ENCODE measurements around the gene GFY.

DNA sequence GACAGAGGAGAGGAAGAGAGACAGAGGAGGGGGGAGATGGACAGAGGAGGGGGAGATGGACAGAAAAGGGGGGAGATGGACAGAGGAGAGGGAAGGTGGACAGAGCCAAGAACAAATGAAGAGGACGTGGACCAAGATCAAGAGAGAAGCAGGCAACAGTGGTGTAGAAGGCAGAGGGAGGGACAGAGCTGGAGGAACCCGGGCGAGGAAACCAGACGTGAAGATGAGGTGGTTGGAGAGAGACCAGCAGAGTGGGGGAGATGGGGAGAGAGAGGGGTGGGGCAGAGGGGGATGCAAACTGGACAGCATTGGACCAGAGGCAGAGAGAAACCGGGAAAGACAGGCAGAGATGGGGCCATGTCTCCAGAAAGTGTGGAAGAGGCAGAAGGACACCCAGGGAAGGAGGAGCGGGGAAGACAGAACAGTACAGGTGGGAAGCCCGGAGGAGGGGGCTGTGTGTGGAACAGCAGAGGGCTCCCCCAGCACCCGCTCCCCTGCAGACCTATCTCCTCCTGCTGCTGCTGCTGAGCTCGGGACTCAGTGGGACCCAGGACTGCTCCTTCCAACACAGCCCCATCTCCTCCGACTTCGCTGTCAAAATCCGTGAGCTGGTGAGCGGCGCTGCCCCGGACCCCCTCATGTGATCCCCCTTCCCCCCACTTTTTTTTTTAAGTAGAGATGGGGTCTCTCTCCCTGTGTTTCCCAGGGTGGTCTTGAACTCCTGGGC is 50.2 kb downstream of the GFY start:
- TF ChIP-seq CTCF (IDR thresholded peaks at IDR 0.05; ENCODE audit: extremely low read depth in 1 of 2, insufficient read depth in 1 of 2, low read depth in 1 of 2, low read length in 2 of 2) = no peak
- no peak for TF ChIP-seq POLR2A (IDR thresholded peaks at IDR 0.05; ENCODE audit: low read depth, low read length)
- no peak for TF ChIP-seq POLR2AphosphoS5 (IDR thresholded peaks at IDR 0.05; ENCODE audit: insufficient read depth, low read depth, low read length)

Measured in endothelial cell of umbilical vein (primary cell).